GM12874 (cell line): ENCODE results near the gene PLAC1.

Source experiments
- CTCF ChIP-seq: IDR thresholded peaks from 2 replicates; pipeline ENCODE4 v1.5.1; 2011; ENCODE audit warnings: low read depth, mild to moderate bottlenecking, control low read depth, low read length, moderate library complexity; ENCODE audit not compliant: insufficient read depth

The PLAC1 gene

GRCh38 chrX:134658002-134658759 is at the start of gene PLAC1:
TSS of gene PLAC1 (minus strand) at chrX:134658471. CDS start at chrX:134566682, 91,789 bp downstream.
- no peak for TF ChIP-seq CTCF

- TF ChIP-seq CTCF: no peak
Observed at GRCh38 chrX:134706138-134706537, 47.9 kb upstream of the PLAC1 start.

- no peak for TF ChIP-seq CTCF
Observed at GRCh38 chrX:134695999-134696398, 37.7 kb upstream of the PLAC1 start.

GRCh38 chrX:134694333-134695322 is 36.4 kb upstream of the PLAC1 start:
- TF ChIP-seq CTCF: no peak

GRCh38 chrX:134693644-134694043 is 35.4 kb upstream of the PLAC1 start:
- no peak for TF ChIP-seq CTCF

GRCh38 chrX:134692990-134693389 is 34.7 kb upstream of the PLAC1 start:
- no peak for TF ChIP-seq CTCF

- no peak for TF ChIP-seq CTCF
Observed at GRCh38 chrX:134692233-134692632, 34.0 kb upstream of the PLAC1 start.
